HepG2 (cell line): ENCODE measurements around the gene NOSIP. TPM values are rescaled to one million over a fixed set of nuclear protein-coding genes. Genes with fewer than 3 reads are reported as not detected.
A peak's percentile ranks its signal among the peaks of the same experiment; 100 is the strongest.

ENCODE experiments used
- CAMTA2 ChIP-seq: sonication (generic); formaldehyde crosslinking; IDR thresholded peaks from 2 replicates; pipeline ENCODE4 v1.4.0; 2020; ENCODE audit warnings: mild to moderate bottlenecking, missing genetic modification reagents, borderline replicate concordance
- DNMT3B ChIP-seq: conservative IDR thresholded peaks from 2 replicates; pipeline ENCODE4 v1.6.1; 2016; ENCODE audit warnings: missing biosample characterization, control low read depth
- ELF3 ChIP-seq: IDR thresholded peaks from 2 replicates; pipeline ENCODE4 v1.6.1; 2016; ENCODE audit warnings: missing genetic modification reagents, missing compliant biosample characterization
- HIVEP1 ChIP-seq: sonication (generic); formaldehyde crosslinking; IDR thresholded peaks from 2 replicates; pipeline ENCODE4 v1.4.0; 2020; ENCODE audit warnings: mild to moderate bottlenecking, missing genetic modification reagents
- KLF6 ChIP-seq: IDR thresholded peaks from 2 replicates; pipeline ENCODE4 v1.8.0; 2016; ENCODE audit warnings: missing biosample characterization, missing genetic modification reagents
- NPAS2 ChIP-seq: sonication (generic); formaldehyde crosslinking; IDR thresholded peaks from 2 replicates; pipeline ENCODE4 v1.8.0; 2022; ENCODE audit warnings: mild to moderate bottlenecking, missing genetic modification reagents, borderline replicate concordance
- POLR2A ChIP-seq, 2 experiments: IDR thresholded peaks; 2 replicates each; pipeline ENCODE4 v1.6.1; 2011; ENCODE audit warnings: low read depth in 2 of 2, low read length in 2 of 2, mild to moderate bottlenecking in 1 of 2, moderate library complexity in 1 of 2; ENCODE audit not compliant: insufficient read depth in 1 of 2
- RERE ChIP-seq: IDR thresholded peaks from 2 replicates; pipeline ENCODE4 v1.6.1; 2016; ENCODE audit warnings: low read depth, missing genetic modification reagents, missing compliant biosample characterization
- ZBTB7A ChIP-seq: sonication (generic); formaldehyde crosslinking; IDR thresholded peaks from 2 replicates; pipeline ENCODE4 v1.8.0; 2022; ENCODE audit warnings: mild to moderate bottlenecking, missing genetic modification reagents
- ZFP1 ChIP-seq: IDR thresholded peaks from 2 replicates; pipeline ENCODE4 v1.6.1; 2016
- ZNF232 ChIP-seq: sonication (generic); formaldehyde crosslinking; IDR thresholded peaks from 2 replicates; pipeline ENCODE4 v1.4.0; 2020; ENCODE audit warnings: missing genetic modification reagents, borderline replicate concordance
- ZNF251 ChIP-seq: sonication (generic); formaldehyde crosslinking; IDR thresholded peaks from 2 replicates; pipeline ENCODE4 v1.9.0; 2021; ENCODE audit warnings: mild to moderate bottlenecking, missing genetic modification reagents
- ZNF549 ChIP-seq: sonication (generic); formaldehyde crosslinking; IDR thresholded peaks from 2 replicates; pipeline ENCODE4 v1.5.0; 2020; ENCODE audit warnings: missing genetic modification reagents
- ZNF550 ChIP-seq: sonication (generic); formaldehyde crosslinking; IDR thresholded peaks from 2 replicates; pipeline ENCODE4 v1.4.0; 2020; ENCODE audit warnings: mild to moderate bottlenecking, missing genetic modification reagents, borderline replicate concordance
- ZNF749 ChIP-seq: sonication (generic); formaldehyde crosslinking; IDR thresholded peaks from 2 replicates; pipeline ENCODE4 v1.8.0; 2022; ENCODE audit warnings: mild to moderate bottlenecking, missing genetic modification reagents, moderate library complexity, borderline replicate concordance
- polyA plus RNA-seq, 8 experiments: library from polyadenylated mRNA; depleted of rRNA in 3 of 8; stranded (reverse) in 7 of 8; unstranded in 1 of 8; fragments of >200 nt; fragmentation: Illumina TruSeq in 4 of 8; extraction: Trizol in 4 of 8; gene quantifications; 2 replicates each; pipeline versions ENCODE4 v1.2.1 to v1.2.3, GENCODE V29; 2011 to 2016; ENCODE audit warnings: low read depth in 4 of 8, missing spikeins in 1 of 8, mixed read lengths in 1 of 8; ENCODE audit not compliant: insufficient read depth in 1 of 8
- total RNA-seq, 5 experiments: library from RNA; depleted of rRNA; stranded (reverse); fragments of >200 nt; fragmentation: Illumina TruSeq; extraction: Trizol; gene quantifications; 2 replicates each; pipeline ENCODE4 v1.2.3, GENCODE V29; 2016; ENCODE audit warnings: low read depth in 1 of 5
- TF ChIP-seq, protein P1 (sequence below): sonication (generic); formaldehyde crosslinking; IDR thresholded peaks from 2 replicates; pipeline ENCODE4 v1.4.0; 2020; ENCODE audit warnings: missing genetic modification reagents, borderline replicate concordance
- TF ChIP-seq, protein P2 (sequence below): sonication (generic); formaldehyde crosslinking; conservative IDR thresholded peaks from 2 replicates; pipeline ENCODE4 v1.4.0; 2020; ENCODE audit warnings: mild to moderate bottlenecking, missing genetic modification reagents, moderate library complexity

Gene NOSIP
- total and polyA plus RNA-seq, 2 of the 13 experiments (the other 11 are each of a cell fraction or from before 2014, with no cell fraction given) = 54.3 to 78.0 TPM

- TF ChIP-seq, protein P1, sequence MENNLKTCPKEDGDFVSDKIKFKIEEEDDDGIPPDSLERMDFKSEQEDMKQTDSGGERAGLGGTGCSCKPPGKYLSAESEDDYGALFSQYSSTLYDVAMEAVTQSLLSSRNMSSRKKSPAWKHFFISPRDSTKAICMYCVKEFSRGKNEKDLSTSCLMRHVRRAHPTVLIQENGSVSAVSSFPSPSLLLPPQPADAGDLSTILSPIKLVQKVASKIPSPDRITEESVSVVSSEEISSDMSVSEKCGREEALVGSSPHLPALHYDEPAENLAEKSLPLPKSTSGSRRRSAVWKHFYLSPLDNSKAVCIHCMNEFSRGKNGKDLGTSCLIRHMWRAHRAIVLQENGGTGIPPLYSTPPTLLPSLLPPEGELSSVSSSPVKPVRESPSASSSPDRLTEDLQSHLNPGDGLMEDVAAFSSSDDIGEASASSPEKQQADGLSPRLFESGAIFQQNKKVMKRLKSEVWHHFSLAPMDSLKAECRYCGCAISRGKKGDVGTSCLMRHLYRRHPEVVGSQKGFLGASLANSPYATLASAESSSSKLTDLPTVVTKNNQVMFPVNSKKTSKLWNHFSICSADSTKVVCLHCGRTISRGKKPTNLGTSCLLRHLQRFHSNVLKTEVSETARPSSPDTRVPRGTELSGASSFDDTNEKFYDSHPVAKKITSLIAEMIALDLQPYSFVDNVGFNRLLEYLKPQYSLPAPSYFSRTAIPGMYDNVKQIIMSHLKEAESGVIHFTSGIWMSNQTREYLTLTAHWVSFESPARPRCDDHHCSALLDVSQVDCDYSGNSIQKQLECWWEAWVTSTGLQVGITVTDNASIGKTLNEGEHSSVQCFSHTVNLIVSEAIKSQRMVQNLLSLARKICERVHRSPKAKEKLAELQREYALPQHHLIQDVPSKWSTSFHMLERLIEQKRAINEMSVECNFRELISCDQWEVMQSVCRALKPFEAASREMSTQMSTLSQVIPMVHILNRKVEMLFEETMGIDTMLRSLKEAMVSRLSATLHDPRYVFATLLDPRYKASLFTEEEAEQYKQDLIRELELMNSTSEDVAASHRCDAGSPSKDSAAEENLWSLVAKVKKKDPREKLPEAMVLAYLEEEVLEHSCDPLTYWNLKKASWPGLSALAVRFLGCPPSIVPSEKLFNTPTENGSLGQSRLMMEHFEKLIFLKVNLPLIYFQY = peak; percentile 91; the same call in 1 of the 2 replicates
- TF ChIP-seq NPAS2 (CRISPR knock-in tag) (no peak), ZNF749 (CRISPR knock-in tag) (0 out of 2 replicates have a peak, but pooled peaks have one; percentile 50), ZNF251 (no peak), DNMT3B (CRISPR knock-in tag) (no peak), POLR2A (IDR thresholded peaks at IDR 0.05; ENCODE audit: insufficient read depth in 1 of 2, low read depth in 2 of 2, low read length in 2 of 2) (peak; percentile 91 to 97), KLF6 (CRISPR knock-in tag) (peak; percentile 63), ZNF232 (CRISPR knock-in tag) (no peak), ZFP1 (CRISPR knock-in tag) (no peak), ZBTB7A (CRISPR knock-in tag) (peak; percentile 77; the same call in 1 of the 2 replicates), RERE (CRISPR knock-in tag) (no peak), CAMTA2 (CRISPR knock-in tag) (no peak; the same call in 1 of the 2 replicates), ZNF550 (no peak), ELF3 (CRISPR knock-in tag) (peak; percentile 36; the same call in 1 of the 2 replicates), HIVEP1 (CRISPR knock-in tag) (no peak), ZNF549 (CRISPR knock-in tag) (no peak)
- TF ChIP-seq, protein P2, sequence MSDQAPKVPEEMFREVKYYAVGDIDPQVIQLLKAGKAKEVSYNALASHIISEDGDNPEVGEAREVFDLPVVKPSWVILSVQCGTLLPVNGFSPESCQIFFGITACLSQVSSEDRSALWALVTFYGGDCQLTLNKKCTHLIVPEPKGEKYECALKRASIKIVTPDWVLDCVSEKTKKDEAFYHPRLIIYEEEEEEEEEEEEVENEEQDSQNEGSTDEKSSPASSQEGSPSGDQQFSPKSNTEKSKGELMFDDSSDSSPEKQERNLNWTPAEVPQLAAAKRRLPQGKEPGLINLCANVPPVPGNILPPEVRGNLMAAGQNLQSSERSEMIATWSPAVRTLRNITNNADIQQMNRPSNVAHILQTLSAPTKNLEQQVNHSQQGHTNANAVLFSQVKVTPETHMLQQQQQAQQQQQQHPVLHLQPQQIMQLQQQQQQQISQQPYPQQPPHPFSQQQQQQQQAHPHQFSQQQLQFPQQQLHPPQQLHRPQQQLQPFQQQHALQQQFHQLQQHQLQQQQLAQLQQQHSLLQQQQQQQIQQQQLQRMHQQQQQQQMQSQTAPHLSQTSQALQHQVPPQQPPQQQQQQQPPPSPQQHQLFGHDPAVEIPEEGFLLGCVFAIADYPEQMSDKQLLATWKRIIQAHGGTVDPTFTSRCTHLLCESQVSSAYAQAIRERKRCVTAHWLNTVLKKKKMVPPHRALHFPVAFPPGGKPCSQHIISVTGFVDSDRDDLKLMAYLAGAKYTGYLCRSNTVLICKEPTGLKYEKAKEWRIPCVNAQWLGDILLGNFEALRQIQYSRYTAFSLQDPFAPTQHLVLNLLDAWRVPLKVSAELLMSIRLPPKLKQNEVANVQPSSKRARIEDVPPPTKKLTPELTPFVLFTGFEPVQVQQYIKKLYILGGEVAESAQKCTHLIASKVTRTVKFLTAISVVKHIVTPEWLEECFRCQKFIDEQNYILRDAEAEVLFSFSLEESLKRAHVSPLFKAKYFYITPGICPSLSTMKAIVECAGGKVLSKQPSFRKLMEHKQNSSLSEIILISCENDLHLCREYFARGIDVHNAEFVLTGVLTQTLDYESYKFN (CRISPR knock-in tag) = peak; percentile 71
Measured at GRCh38 chr19:49512970-49513745, 67.2 kb downstream of the NOSIP start (continued).
